Mucosa of descending colon (tissue), 3 donors: ENCODE measurements around the gene PIGU. TPM values are rescaled to one million over a fixed set of nuclear protein-coding genes. Genes with fewer than 3 reads are reported as not detected.
A peak's percentile ranks its signal among the peaks of the same experiment; 100 is the strongest.
"Not testable (repeated sequence)": the region's sequence is repeated elsewhere in the genome, so short reads cannot be mapped to it uniquely, and the experiment has no call there.

ENCODE experiments used
- ATAC-seq: fragments of 200-7000 bp; cut with Tn5 transposase; one replicate; pipeline ENCODE4 v1.9.1; 2020; ENCODE audit warnings: mild to moderate bottlenecking, moderate library complexity
- DNase-seq, 3 donors: peaks; one replicate each; pipeline ENCODE4 v3.0.0-alpha.2; 2020
- H3K36me3 ChIP-seq: fragments of 200-600 bp; one replicate; pipeline ENCODE4 v1.8.0; 2021; ENCODE audit warnings: low read depth, mild to moderate bottlenecking
- H3K4me1 ChIP-seq: fragments of 200-600 bp; one replicate; pipeline ENCODE4 v1.8.0; 2021; ENCODE audit warnings: low read depth, mild to moderate bottlenecking
- H3K4me3 ChIP-seq: fragments of 200-600 bp; one replicate; pipeline ENCODE4 v1.8.0; 2021; ENCODE audit warnings: mild to moderate bottlenecking
- H3K9me3 ChIP-seq: fragments of 200-600 bp; one replicate; pipeline ENCODE4 v1.8.0; 2021; ENCODE audit warnings: mild to moderate bottlenecking
- CTCF ChIP-seq: fragments of 200-600 bp; IDR thresholded peaks from one replicate; pipeline ENCODE4 v1.8.0; 2022; ENCODE audit warnings: antibody characterized with exemption, mild to moderate bottlenecking
- intact Hi-C, 2 donors: fragments of 100-400 bp; cut with DNase I in 1 of 2; cut with micrococcal nuclease in 1 of 2; formaldehyde crosslinking; loops; one replicate each; pipeline versions ENCODE4 v1.11.0 to v1.11.1; 2022; cut with DNase I, micrococcal nuclease
- total RNA-seq, 3 donors: library from RNA; stranded (reverse); fragmentation: NEBNext Ultra II Directional in 2 of 3; extraction: Animal tissue kit (Norgen Biotek cat#: 25700) in 2 of 3; gene quantifications; one replicate each; pipeline versions ENCODE4 v1.2.1 to v1.2.4, GENCODE V29; 2021 to 2023
- donor health status: DM: no; HTN: no; CAD: no; lungs with moderate emphysema.
- donor health status: DM: no; HTN: no; CAD: no.
- donor health status: DM: no; HTN: yes; CAD: no.

The PIGU gene
- total RNA-seq, 3 donors from 2014 or later = 14.4 to 26.3 (median 24.3) TPM

- Histone ChIP-seq H3K9me3 (no peaks in the 10 kb centered on the region), H3K4me3 (no peak overlapping the region), H3K4me1 (peaks cover 15% of the 10 kb centered on the region), H3K36me3 (no peaks in the 10 kb centered on the region)
- intact Hi-C loops = no loop called here
- TF ChIP-seq CTCF = no peak
- ATAC-seq (peak; percentile 45), DNase-seq (no peak)
Measured at GRCh38 chr20:34622821-34623451, 54.0 kb downstream of the PIGU start.

GRCh38 chr20:34621383-34622367 is 55.2 kb downstream of the PIGU start:
- Histone ChIP-seq H3K4me1 (peaks cover 6% of the 10 kb centered on the region), H3K36me3 (no peaks in the 10 kb centered on the region), H3K9me3 (no peaks in the 10 kb centered on the region), H3K4me3 (no peak overlapping the region)
- DNase-seq = peak in 2 of 3 donors; percentile 41 to 48
- intact Hi-C loops = no loop called here
- no peak for TF ChIP-seq CTCF
- peak; percentile 94 for ATAC-seq

- no peak for TF ChIP-seq CTCF
- Histone ChIP-seq H3K9me3 (no peaks in the 10 kb centered on the region), H3K4me1 (peaks cover 6% of the 10 kb centered on the region), H3K4me3 (no peak overlapping the region), H3K36me3 (no peaks in the 10 kb centered on the region)
- intact Hi-C loops = no loop called here
- DNase-seq (no peak), ATAC-seq (no peak)
Measured at GRCh38 chr20:34621036-34621343, 55.9 kb downstream of the PIGU start.

- TF ChIP-seq CTCF = no peak
- no peak overlapping the region for H3K4me3 ChIP-seq
- ATAC-seq (no peak), DNase-seq (no peak)
- no peaks in the 10 kb centered on the region for H3K36me3 ChIP-seq
- peaks cover 6% of the 10 kb centered on the region for H3K4me1 ChIP-seq
- H3K9me3 ChIP-seq = no peaks in the 10 kb centered on the region
- intact Hi-C loops = no loop called here
Measured at GRCh38 chr20:34618676-34619075, 58.2 kb downstream of the PIGU start.

GRCh38 chr20:34616913-34617312 is 60.0 kb downstream of the PIGU start:
- not testable (repeated sequence) for ATAC-seq

GRCh38 chr20:34615477-34615876 is 61.4 kb downstream of the PIGU start:
- intact Hi-C loops = no loop called here
- ATAC-seq (no peak), DNase-seq (no peak)
- H3K9me3 ChIP-seq = no peaks in the 10 kb centered on the region
- no peak overlapping the region for H3K4me3 ChIP-seq
- no peak for TF ChIP-seq CTCF
- H3K4me1 ChIP-seq = no peaks in the 10 kb centered on the region
- H3K36me3 ChIP-seq = no peaks in the 10 kb centered on the region

More at GRCh38 chr20:34616913-34617312, 60.0 kb downstream of the PIGU start:
- H3K4me1 ChIP-seq, H3K36me3 ChIP-seq, H3K9me3 ChIP-seq, H3K4me3 ChIP-seq, DNase-seq, intact Hi-C loops: not testable (repeated sequence)

- H3K36me3 ChIP-seq, H3K4me3 ChIP-seq, DNase-seq, H3K4me1 ChIP-seq, ATAC-seq, H3K9me3 ChIP-seq, intact Hi-C loops: not testable (repeated sequence)
Measured at GRCh38 chr20:34611976-34612375, 64.9 kb downstream of the PIGU start.
